Left ventricle myocardium inferior (tissue), 1 donor: Measurements from ENCODE around the gene SUCLG1. TPM values are rescaled to one million over a fixed set of nuclear protein-coding genes. Genes with fewer than 3 reads are reported as not detected.

Experiments used
- DNase-seq: peaks from one replicate; pipeline ENCODE4 v3.0.0-alpha.2; 2020
- H3K27ac ChIP-seq: fragments of 200-600 bp; replicated peaks from 2 replicates; pipeline ENCODE4 v1.8.0; 2021
- H3K27me3 ChIP-seq: fragments of 200-600 bp; 2 replicates; pipeline ENCODE4 v1.8.0; 2021; ENCODE audit warnings: low read depth
- H3K36me3 ChIP-seq: fragments of 200-600 bp; 2 replicates; pipeline ENCODE4 v1.8.0; 2021
- H3K4me1 ChIP-seq: fragments of 200-600 bp; 2 replicates; pipeline ENCODE4 v1.8.0; 2021
- H3K4me3 ChIP-seq: fragments of 200-600 bp; 2 replicates; pipeline ENCODE4 v1.8.0; 2021; ENCODE audit warnings: mild to moderate bottlenecking, moderate library complexity
- H3K9me3 ChIP-seq: fragments of 200-600 bp; replicated peaks from 2 replicates; pipeline ENCODE4 v1.8.0; 2021
- CTCF ChIP-seq: fragments of 200-600 bp; IDR thresholded peaks from 2 replicates; pipeline ENCODE4 v1.8.0; 2021; ENCODE audit warnings: antibody characterized with exemption, mild to moderate bottlenecking, borderline replicate concordance
- intact Hi-C: fragments of 100-400 bp; cut with micrococcal nuclease; formaldehyde crosslinking; loops from one replicate; pipeline ENCODE4 v1.11.0; 2022
- total RNA-seq: library from RNA; stranded (reverse); fragmentation: NEBNext Ultra II Directional; extraction: Animal tissue kit (Norgen Biotek cat#: 25700); gene quantifications from one replicate; pipeline ENCODE4 v1.2.1, GENCODE V29; 2021
- donor health status: DM: no; HTN: yes; CAD: no; lungs with severe emphysema.

Gene SUCLG1
- total RNA-seq, 1 donor from 2014 or later: 292 TPM

GRCh38 chr2:84487298-84487996 is 28.4 kb upstream of the SUCLG1 start:
- Histone ChIP-seq H3K4me3 (no peak overlapping the region), H3K36me3 (no peaks in the 10 kb centered on the region), H3K9me3 (no peaks in the 10 kb centered on the region), H3K27me3 (no peaks in the 10 kb centered on the region), H3K27ac (peak overlapping the region; percentile 23), H3K4me1 (peaks cover 17% of the 10 kb centered on the region)
- no peak for DNase-seq
- intact Hi-C loops: no loop called here
- no peak for TF ChIP-seq CTCF

GRCh38 chr2:84486441-84487115 is 27.5 kb upstream of the SUCLG1 start:
- Histone ChIP-seq H3K4me1 (peaks cover 17% of the 10 kb centered on the region), H3K9me3 (no peaks in the 10 kb centered on the region), H3K27ac (no peak overlapping the region), H3K4me3 (no peak overlapping the region), H3K27me3 (no peaks in the 10 kb centered on the region), H3K36me3 (no peaks in the 10 kb centered on the region)
- no peak for DNase-seq
- TF ChIP-seq CTCF: no peak
- intact Hi-C loops: no loop called here

GRCh38 chr2:84483320-84483719 is 24.2 kb upstream of the SUCLG1 start:
- intact Hi-C loops: no loop called here
- H3K4me1 ChIP-seq: peaks cover 17% of the 10 kb centered on the region
- H3K27ac ChIP-seq: no peak overlapping the region
- DNase-seq: no peak
- no peaks in the 10 kb centered on the region for H3K27me3 ChIP-seq
- no peak for TF ChIP-seq CTCF
- H3K4me3 ChIP-seq: no peak overlapping the region
- H3K9me3 ChIP-seq: peaks cover under 1% of the 10 kb centered on the region
- H3K36me3 ChIP-seq: no peaks in the 10 kb centered on the region

- H3K27me3 ChIP-seq: no peaks in the 10 kb centered on the region
- no peak for DNase-seq
- H3K4me3 ChIP-seq: no peak overlapping the region
- TF ChIP-seq CTCF: no peak
- peaks cover 13% of the 10 kb centered on the region for H3K4me1 ChIP-seq
- H3K36me3 ChIP-seq: no peaks in the 10 kb centered on the region
- intact Hi-C loops: no loop called here
- no peak overlapping the region for H3K27ac ChIP-seq
- peaks cover 8% of the 10 kb centered on the region for H3K9me3 ChIP-seq
Measured at GRCh38 chr2:84482603-84483002, 23.5 kb upstream of the SUCLG1 start.

- no peak for DNase-seq
- H3K36me3 ChIP-seq: no peaks in the 10 kb centered on the region
- intact Hi-C loops: no loop called here
- no peak for TF ChIP-seq CTCF
- H3K27ac ChIP-seq: no peak overlapping the region
- H3K4me1 ChIP-seq: peaks cover 6% of the 10 kb centered on the region
- peaks cover 17% of the 10 kb centered on the region for H3K9me3 ChIP-seq
- H3K27me3 ChIP-seq: no peaks in the 10 kb centered on the region
- H3K4me3 ChIP-seq: no peak overlapping the region
Measured at GRCh38 chr2:84481702-84482101, 22.6 kb upstream of the SUCLG1 start.
